Fibroblast of mammary gland (primary cell): ENCODE data around the gene PRKAG2.

Experiments used
- DNase-seq: peaks from one replicate; pipeline ENCODE4 v3.0.0-alpha.2; 2010; ENCODE audit warnings: low read depth
- H3K4me3 ChIP-seq: 2 replicates; pipeline ENCODE4 v1.5.1; 2011; ENCODE audit warnings: low read depth, mild to moderate bottlenecking, low read length, moderate library complexity; ENCODE audit not compliant: control insufficient read depth
- CTCF ChIP-seq: conservative IDR thresholded peaks from 2 replicates; pipeline ENCODE4 v1.5.1; 2011; ENCODE audit warnings: low read depth, low read length, inconsistent platforms; ENCODE audit not compliant: control insufficient read depth, insufficient read depth

Gene PRKAG2

GRCh38 chr7:151647874-151648273 is 229.0 kb downstream of the PRKAG2 start:
- TF ChIP-seq CTCF, result no peak
- no peak overlapping the region for H3K4me3 ChIP-seq
- no peak for DNase-seq

DNA sequence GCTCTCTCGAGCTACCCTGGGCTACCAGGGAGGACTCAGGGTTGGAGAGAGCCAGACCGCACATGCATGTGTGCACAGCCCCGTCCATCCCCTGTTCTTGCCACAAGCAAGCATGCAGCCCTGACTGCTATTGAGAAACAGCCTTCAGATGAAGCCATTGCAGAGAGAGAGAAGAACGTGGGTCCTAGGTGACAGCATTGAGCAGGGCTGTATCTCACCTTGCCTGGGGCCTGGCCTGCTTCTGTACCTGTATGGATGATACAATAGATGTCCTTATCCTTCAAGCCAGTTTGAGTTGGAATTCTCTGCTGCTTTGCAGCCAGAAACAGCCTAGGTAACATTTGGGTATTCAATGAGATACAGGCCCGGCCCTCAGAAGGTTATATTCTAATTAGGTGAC is 229.9 kb downstream of the PRKAG2 start:
- DNase-seq, result no peak
- H3K4me3 ChIP-seq, result no peak overlapping the region
- TF ChIP-seq CTCF, result no peak

DNA sequence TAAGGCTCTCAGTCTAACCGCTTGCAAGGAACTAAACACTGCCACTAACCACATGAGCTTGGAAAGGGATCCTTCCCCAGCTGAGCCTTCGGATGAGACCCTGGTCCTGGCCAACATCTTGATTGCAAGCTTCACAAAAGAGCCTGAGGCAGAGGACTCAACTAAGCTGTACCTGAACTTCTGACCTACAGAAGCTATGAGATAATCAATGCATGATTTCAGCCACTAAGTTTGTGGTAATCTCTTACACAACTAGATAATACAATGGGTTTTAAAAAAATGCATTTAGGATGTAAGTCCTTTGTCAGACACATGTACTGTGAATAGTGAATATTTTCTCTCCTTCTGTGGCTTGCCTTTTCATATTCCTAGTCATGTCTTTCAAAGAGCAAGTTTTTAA is 231.6 kb downstream of the PRKAG2 start:
- no peak for TF ChIP-seq CTCF
- H3K4me3 ChIP-seq, result no peak overlapping the region
- no peak for DNase-seq

DNA sequence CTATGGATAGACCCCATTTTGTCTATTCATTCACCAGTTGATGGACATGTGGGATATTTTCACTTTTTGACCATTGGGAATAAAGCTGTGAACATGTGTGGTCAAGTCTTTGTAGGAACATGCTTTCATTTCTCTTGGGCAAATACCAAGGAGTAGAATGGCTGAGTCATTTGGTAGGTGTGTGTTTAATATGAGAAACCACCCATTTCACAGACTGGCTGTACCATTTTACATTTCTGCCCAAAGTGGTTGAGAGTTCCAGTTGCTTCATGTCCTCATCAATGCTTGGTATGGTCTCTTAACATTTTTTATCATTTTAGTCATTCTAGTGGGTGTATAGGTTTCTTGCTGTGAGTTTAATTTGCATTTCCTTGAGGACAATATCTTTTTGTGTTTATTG is 232.4 kb downstream of the PRKAG2 start:
- DNase-seq, result no peak
- TF ChIP-seq CTCF, result no peak

GRCh38 chr7:151642746-151643145 is 234.2 kb downstream of the PRKAG2 start:
- no peak for DNase-seq
- no peak for TF ChIP-seq CTCF
- no peak overlapping the region for H3K4me3 ChIP-seq

More for the DNA sequence above, 232.4 kb downstream of the PRKAG2 start:
- no peak overlapping the region for H3K4me3 ChIP-seq

- no peak overlapping the region for H3K4me3 ChIP-seq
- TF ChIP-seq CTCF, result no peak
- DNase-seq, result no peak
Measured at GRCh38 chr7:151641587-151641986, 235.3 kb downstream of the PRKAG2 start.

GRCh38 chr7:151637781-151638261 is 239.1 kb downstream of the PRKAG2 start:
- DNase-seq, result no peak
- no peak for TF ChIP-seq CTCF
- H3K4me3 ChIP-seq, result no peak overlapping the region
